Measurements from ENCODE around the gene KRTAP5-10.
"Not testable (repeated sequence)": the region's sequence is repeated elsewhere in the genome, so short reads cannot be mapped to it uniquely, and the experiment has no call there.

- not testable (repeated sequence) for TF ChIP-seq EZH2, CTCF, EZH2phosphoT487 (IDR thresholded peaks at IDR 0.05)
Measured at GRCh38 chr11:71539971-71540370, 25.4 kb upstream of the KRTAP5-10 start.
